IPS DF 19.7 (cell line): ENCODE measurements around the gene NANOGP8.
A peak's percentile ranks its signal among the peaks of the same experiment; 100 is the strongest.
"Not testable (repeated sequence)": the region's sequence is repeated elsewhere in the genome, so short reads cannot be mapped to it uniquely, and the experiment has no call there.

Experiments
- DNase-seq: peaks from one replicate; pipeline ENCODE4 v3.0.0-alpha.2; 2013; ENCODE audit warnings: low read depth, low spot score

The NANOGP8 gene

GRCh38 chr15:35092846-35093245 lies 7.8 kb upstream of the NANOGP8 start:
- DNase-seq: no peak

GRCh38 chr15:35092311-35092710 lies 7.2 kb upstream of the NANOGP8 start:
- DNase-seq: no peak

- DNase-seq: no peak
Measured at GRCh38 chr15:35090104-35090807, 5.2 kb upstream of the NANOGP8 start.

GRCh38 chr15:35089551-35089950 lies 4.5 kb upstream of the NANOGP8 start:
- DNase-seq: no peak

- DNase-seq: no peak
Measured at GRCh38 chr15:35088329-35088728, 3.2 kb upstream of the NANOGP8 start.

- no peak for DNase-seq
Measured at GRCh38 chr15:35087759-35088158, 2.7 kb upstream of the NANOGP8 start.

GRCh38 chr15:35082371-35083348 lies 2.4 kb downstream of the NANOGP8 start:
- not testable (repeated sequence) for DNase-seq

GRCh38 chr15:35081626-35082365 lies 3.3 kb downstream of the NANOGP8 start:
- not testable (repeated sequence) for DNase-seq

GRCh38 chr15:35080226-35080625 lies 4.9 kb downstream of the NANOGP8 start:
- no peak for DNase-seq

GRCh38 chr15:35078221-35078915 lies 6.7 kb downstream of the NANOGP8 start:
- DNase-seq: peak; percentile 17

- no peak for DNase-seq
Measured at GRCh38 chr15:35071106-35071505, 14.0 kb downstream of the NANOGP8 start.

- no peak for DNase-seq
Measured at GRCh38 chr15:35068846-35069475, 16.1 kb downstream of the NANOGP8 start.

- no peak for DNase-seq
Measured at GRCh38 chr15:35067496-35068347, 17.4 kb downstream of the NANOGP8 start.

GRCh38 chr15:35066094-35066493 lies 19.0 kb downstream of the NANOGP8 start:
- DNase-seq: no peak

GRCh38 chr15:35064576-35065190 lies 20.4 kb downstream of the NANOGP8 start:
- no peak for DNase-seq

GRCh38 chr15:35062738-35063099 lies 22.4 kb downstream of the NANOGP8 start:
- DNase-seq: no peak

- no peak for DNase-seq
Measured at GRCh38 chr15:35061825-35062737, 23.0 kb downstream of the NANOGP8 start.

- DNase-seq: peak; percentile 60
Measured at GRCh38 chr15:35061161-35061824, 23.8 kb downstream of the NANOGP8 start.
